ENCODE results near the gene PIGH.

PIGH gene

DNA sequence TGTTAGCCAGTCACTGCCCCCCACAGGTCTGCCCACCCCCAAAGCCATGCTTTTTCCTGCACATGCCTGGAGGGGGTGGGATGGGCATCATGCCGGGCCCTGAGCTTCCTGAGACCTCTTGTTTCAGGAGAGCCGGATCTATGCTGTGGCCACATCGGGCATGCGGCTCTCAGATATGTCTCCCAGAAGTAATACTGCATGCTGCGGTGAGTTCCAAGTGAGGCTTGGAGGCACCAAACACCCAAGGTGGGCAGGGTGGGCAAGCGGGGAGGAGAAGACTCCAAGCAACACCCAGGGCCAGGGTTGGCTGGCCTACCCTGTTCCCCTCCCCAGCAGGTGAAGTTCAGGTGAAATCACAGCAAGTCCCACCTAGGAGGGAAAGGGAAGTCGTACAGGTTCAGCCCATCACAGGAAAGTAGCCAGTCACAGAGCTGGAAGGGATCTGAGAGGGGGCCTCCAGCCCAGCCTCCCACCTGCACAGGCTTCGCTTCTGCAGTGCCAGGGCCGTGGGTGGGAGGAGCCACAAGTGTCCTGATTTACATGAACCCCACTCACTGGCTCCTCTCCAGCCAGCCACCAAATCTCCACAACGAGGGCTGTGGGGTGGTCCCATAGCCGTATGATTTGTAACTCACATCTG, 30.9 kb downstream of the PIGH start:
- H3K27me3 Mint-ChIP-seq (ENCODE audit: low read depth), result no peaks in the 10 kb centered on the region

DNA sequence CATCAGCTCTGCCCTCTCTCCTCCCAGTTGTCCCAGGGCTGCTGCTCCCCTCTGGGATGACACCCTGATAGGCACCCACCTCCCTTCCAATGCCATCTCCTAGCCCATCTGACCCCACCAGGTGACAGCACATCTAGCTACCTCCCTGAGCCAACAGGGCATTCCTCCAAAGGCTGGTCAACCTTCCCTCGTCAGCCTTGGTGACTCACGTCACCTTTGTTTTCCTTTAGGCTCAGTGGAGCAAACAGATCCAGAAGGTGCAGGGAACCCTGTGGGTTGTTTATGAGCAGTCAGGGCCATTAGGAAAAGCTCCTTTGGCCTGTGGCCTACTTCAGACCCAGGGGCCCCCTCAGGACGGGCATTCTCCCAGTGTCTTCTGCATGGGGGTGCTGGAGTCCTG, 32.4 kb downstream of the PIGH start:
- H3K9me3 Mint-ChIP-seq, result no peaks in the 10 kb centered on the region
- peak overlapping the region in 2 of 3 experiments; percentile 47 to 82 for H3K27ac Mint-ChIP-seq
- TF ChIP-seq CTCF (IDR thresholded peaks at IDR 0.05; ENCODE audit: unreplicated experiment in 3 of 3), result no peak
- peaks cover 11% of the 10 kb centered on the region for H3K36me3 Mint-ChIP-seq (ENCODE audit: low read depth)
- H3K4me1 Mint-ChIP-seq, result peaks cover 14% of the 10 kb centered on the region
- no peak overlapping the region for H3K4me3 Mint-ChIP-seq
- no peaks in the 10 kb centered on the region for H3K27me3 Mint-ChIP-seq (ENCODE audit: low read depth)

More for the DNA sequence above, 30.9 kb downstream of the PIGH start:
- Mint-ChIP-seq H3K4me3 (no peak overlapping the region), H3K36me3 (ENCODE audit: low read depth) (peaks cover 10% of the 10 kb centered on the region), H3K9me3 (no peaks in the 10 kb centered on the region), H3K27ac (no peak overlapping the region), H3K4me1 (peaks cover 14% of the 10 kb centered on the region)
- TF ChIP-seq CTCF (IDR thresholded peaks at IDR 0.05; ENCODE audit: unreplicated experiment in 3 of 3), result no peak

- no peaks in the 10 kb centered on the region for H3K27me3 Mint-ChIP-seq (ENCODE audit: low read depth)
- H3K4me1 Mint-ChIP-seq, result peaks cover 14% of the 10 kb centered on the region
- peaks cover 11% of the 10 kb centered on the region for H3K36me3 Mint-ChIP-seq (ENCODE audit: low read depth)
- TF ChIP-seq CTCF (IDR thresholded peaks at IDR 0.05; ENCODE audit: unreplicated experiment in 3 of 3), result no peak
- H3K27ac Mint-ChIP-seq, result peak overlapping the region in 1 of 3 experiments; percentile 82
- H3K4me3 Mint-ChIP-seq, result no peak overlapping the region
- no peaks in the 10 kb centered on the region for H3K9me3 Mint-ChIP-seq
Observed at GRCh38 chr14:67566908-67567307, 33.2 kb downstream of the PIGH start.

GRCh38 chr14:67564236-67564635, 35.8 kb downstream of the PIGH start:
- peaks cover 14% of the 10 kb centered on the region for H3K4me1 Mint-ChIP-seq
- no peak overlapping the region for H3K27ac Mint-ChIP-seq
- no peak for TF ChIP-seq CTCF (IDR thresholded peaks at IDR 0.05; ENCODE audit: unreplicated experiment in 3 of 3)
- peaks cover 17% of the 10 kb centered on the region for H3K36me3 Mint-ChIP-seq (ENCODE audit: low read depth)
- H3K9me3 Mint-ChIP-seq, result no peaks in the 10 kb centered on the region
- no peaks in the 10 kb centered on the region for H3K27me3 Mint-ChIP-seq (ENCODE audit: low read depth)
- H3K4me3 Mint-ChIP-seq, result no peak overlapping the region

DNA sequence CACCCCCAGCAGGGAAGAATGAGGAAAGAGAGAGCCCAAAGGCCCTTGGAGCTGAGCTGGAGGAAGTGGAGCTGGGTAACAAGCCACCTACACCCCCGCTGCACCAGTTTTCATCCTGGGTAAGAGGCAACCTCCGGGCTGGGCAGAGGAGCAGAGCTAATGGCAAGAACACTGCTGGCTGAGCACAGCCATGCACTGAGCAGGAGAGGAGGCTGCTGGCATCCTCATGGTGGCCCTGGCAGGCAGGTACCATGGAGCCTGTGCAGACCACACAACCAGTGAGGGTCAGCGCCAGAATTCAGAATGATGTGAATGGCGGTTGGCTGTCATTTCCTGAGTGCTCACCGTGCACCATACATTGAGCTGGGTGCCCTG, 37.3 kb downstream of the PIGH start:
- H3K9me3 Mint-ChIP-seq, result no peaks in the 10 kb centered on the region
- peaks cover 14% of the 10 kb centered on the region for H3K4me1 Mint-ChIP-seq
- TF ChIP-seq CTCF (IDR thresholded peaks at IDR 0.05; ENCODE audit: unreplicated experiment in 3 of 3), result no peak
- H3K27me3 Mint-ChIP-seq (ENCODE audit: low read depth), result no peaks in the 10 kb centered on the region
- H3K27ac Mint-ChIP-seq, result no peak overlapping the region
- H3K36me3 Mint-ChIP-seq (ENCODE audit: low read depth), result peaks cover 21% of the 10 kb centered on the region
- H3K4me3 Mint-ChIP-seq, result no peak overlapping the region

Measured in nephron (organoid).